HG03045 (cell line): ENCODE data around the gene OR1N2.
"Not testable (repeated sequence)": the region's sequence is repeated elsewhere in the genome, so short reads cannot be mapped to it uniquely, and the experiment has no call there.

Source experiments
- ATAC-seq: cut with Tn5 transposase; IDR thresholded peaks from one replicate; pipeline ENCODE4 v1.9.1; 2021; ENCODE audit warnings: mild to moderate bottlenecking, moderate library complexity; ENCODE audit not compliant: unreplicated experiment

Gene OR1N2

GRCh38 chr9:122552812-122553211 lies at the start of gene OR1N2:
TSS of gene OR1N2 (plus strand) at chr9:122553112. CDS start at chr9:122553212, 100 bp downstream.
- no peak for ATAC-seq

- ATAC-seq = no peak
Measured at GRCh38 chr9:122506964-122507363, 45.9 kb upstream of the OR1N2 start.

DNA sequence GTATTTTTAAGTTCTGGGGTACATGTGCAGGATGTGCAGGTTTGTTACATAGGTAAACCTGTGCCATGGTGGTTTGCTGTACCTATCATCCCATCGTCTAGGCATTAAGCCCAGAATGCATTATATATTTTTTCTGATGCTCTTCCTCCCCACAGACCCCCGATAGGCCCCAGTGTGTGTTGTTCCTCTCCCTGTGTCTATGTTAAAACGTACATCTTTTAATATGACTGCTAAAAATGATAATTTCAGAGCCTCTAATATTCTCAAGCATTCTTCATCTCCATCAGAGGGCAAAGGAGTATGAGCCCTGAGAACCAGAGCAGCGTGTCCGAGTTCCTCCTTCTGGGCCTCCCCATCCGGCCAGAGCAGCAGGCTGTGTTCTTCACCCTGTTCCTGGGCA lies 42.4 kb upstream of the OR1N2 start, which contains the start of gene OR1J2:
TSS of gene OR1J2 (plus strand) at position 301 of the 400 bp plus-strand sequence. CDS start at position 301, 0 bp downstream.
- ATAC-seq = no peak

DNA sequence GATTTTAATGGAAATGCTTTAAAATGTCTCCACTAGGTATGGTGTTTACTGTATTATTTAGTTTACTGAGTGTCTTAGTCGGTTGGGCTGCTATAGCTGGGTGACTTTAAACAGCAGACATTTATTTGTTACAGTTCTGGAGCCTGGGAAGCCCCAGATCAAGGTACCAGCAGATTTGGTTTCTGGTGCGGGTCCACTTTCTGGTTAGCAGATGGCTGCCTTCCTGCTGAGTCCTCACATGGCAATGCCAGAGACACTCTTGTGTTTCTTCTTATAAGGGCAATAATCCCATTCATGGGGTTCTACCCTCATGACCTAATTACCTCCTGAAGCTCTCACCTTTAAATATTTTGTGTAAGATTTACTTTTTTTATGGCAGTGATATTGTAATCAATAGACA lies 34.7 kb upstream of the OR1N2 start:
- ATAC-seq = no peak

DNA sequence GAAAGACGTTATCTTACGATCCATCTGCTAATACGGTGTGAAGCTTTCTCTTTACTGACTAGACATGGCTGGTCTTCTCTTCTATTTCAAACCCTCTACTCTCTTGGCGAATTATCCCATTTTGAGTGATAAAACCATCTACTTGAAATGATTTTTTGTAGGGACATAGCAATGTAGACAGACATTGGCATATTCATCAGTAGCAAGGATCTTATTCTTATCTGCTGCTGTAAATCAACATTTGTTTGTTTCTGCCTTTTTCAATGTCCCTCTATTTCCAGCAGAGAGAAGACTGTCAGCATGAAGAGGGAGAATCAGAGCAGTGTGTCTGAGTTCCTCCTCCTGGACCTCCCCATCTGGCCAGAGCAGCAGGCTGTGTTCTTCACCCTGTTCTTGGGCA lies 34.1 kb upstream of the OR1N2 start, which contains the start of gene OR1J4:
TSS of gene OR1J4 (plus strand) at position 301 of the 400 bp plus-strand sequence. CDS start at position 301, 0 bp downstream.
- no peak for ATAC-seq

GRCh38 chr9:122519376-122519775 lies 33.5 kb upstream of the OR1N2 start:
- no peak for ATAC-seq

- no peak for ATAC-seq
Measured at GRCh38 chr9:122526602-122527001, 26.3 kb upstream of the OR1N2 start.

DNA sequence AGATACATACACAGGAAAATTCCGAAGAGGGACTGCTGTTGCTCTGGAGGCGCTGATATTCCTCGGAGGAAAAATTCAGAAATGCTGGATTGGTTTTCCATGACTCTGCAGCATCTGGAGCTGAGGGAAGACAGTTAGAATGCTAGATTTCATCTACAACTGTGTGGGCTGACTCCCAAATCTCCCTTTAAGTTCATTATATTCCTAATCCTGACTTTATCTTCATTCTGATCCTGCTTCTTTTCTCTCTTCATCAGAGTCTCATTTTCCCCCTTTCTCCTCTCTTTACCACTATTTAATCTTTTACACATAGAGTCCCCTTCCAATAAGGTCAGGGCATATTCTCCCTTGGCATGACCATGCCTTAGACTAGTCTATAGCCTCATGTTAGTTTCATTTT lies 25.7 kb upstream of the OR1N2 start, which contains the start of gene OR1N1:
TSS of gene OR1N1 (minus strand) at position 101 of the 400 bp plus-strand sequence. CDS start at position 101, 0 bp downstream.
- ATAC-seq = no peak

DNA sequence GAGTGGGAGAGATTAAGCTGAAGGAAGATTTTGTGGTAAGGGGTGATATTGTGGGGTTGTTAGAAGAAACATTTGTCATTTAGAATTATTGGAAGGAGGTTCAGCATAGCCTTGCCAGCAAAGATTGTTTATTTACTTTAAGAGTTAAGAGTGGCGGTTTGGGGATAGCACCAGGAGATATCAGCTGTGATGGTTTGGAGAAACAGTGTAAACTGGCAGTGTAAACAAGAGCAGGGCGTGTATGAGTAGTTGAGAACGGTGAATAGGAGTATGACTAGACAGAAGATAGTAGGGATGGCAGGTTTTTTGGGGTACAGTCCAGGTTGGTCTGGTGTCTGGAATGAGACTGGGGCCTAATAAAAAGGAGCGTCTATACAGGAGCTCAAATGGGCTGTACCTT lies 21.8 kb upstream of the OR1N2 start:
- ATAC-seq = not testable (repeated sequence)

- ATAC-seq = no peak
Measured at GRCh38 chr9:122536134-122536533, 16.8 kb upstream of the OR1N2 start.

DNA sequence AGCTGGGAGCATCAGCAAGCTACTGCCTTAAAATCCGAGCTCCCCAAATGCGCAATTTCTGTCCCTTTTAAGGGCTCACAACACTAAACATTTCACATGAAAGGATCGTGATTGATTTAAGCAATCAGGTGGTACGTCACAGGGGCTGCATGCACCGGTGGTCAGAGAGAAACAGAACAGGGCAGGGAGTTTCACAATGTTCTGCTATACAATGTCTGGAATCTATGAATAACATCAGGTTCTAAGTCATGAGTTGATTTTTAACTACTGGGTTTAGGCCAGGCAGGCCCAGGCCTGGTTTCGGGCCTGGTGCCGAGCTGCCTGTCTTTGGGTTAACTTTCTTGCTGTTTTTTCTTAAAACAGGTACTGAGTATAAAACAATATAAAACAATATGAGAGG lies 15.8 kb upstream of the OR1N2 start:
- ATAC-seq = not testable (repeated sequence)

GRCh38 chr9:122538757-122539156 lies 14.2 kb upstream of the OR1N2 start:
- no peak for ATAC-seq

GRCh38 chr9:122546196-122546595 lies 6.7 kb upstream of the OR1N2 start:
- ATAC-seq = no peak

DNA sequence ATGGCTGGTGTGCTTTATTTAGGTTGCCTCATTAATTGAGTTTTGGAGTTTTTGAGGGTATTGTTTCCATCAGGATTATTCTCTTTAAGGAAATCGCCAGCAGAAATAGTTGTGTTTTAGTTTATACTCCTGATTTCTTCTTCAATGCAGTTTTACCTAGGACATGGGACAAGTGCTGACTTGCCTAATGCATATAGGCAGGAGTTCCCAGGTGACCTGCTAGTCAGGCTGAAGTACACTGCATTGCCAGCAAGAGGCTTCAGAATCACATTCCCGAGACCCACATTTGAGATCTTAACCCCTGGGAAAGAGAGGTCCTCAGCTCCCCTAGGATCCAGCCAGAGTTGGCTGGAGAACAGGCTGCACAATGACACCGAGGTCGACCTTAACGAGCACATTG lies 1.5 kb upstream of the OR1N2 start:
- ATAC-seq = no peak

DNA sequence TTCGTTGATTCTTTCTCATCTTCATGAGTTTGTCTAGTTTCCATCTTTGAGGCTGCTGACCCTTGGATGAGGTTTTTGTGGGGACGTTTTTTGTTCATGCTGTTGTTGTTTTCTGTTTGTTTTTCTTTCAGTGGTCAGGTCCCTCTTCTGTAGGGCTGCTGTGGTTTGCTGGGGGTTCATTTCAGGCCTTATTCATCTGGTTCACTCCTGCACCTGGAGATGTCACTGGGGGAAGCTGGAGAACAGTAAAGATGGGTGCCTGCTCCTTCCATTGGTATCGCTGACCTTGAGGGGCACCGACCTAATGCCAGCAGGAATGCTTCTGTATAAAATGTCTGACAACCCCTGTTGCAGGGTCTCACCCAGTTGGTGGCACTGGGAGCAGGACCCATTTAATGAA lies 8.5 kb downstream of the OR1N2 start:
- no peak for ATAC-seq

GRCh38 chr9:122562134-122562760 lies 9.3 kb downstream of the OR1N2 start:
- no peak for ATAC-seq

GRCh38 chr9:122567901-122568300 lies 15.0 kb downstream of the OR1N2 start:
- no peak for ATAC-seq

DNA sequence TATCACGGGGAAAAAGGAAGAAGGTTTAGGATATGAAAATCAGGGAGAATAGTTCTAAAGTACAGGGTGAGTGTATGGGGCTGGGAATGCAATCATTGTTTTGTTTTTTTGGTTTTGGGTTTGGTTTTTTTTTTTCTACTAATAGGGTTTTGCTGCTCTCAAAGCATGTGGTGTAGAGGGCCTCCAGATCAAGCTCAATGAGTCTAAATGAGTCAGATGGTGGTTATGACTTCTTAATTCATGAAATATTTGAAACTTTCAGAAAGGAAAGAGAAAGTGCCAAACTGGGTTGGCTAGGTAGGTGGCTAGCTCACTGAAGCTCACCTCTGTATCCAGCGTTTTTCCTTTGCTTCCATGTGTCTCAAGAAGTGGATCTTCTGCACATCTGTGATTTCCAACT lies 19.5 kb downstream of the OR1N2 start:
- no peak for ATAC-seq

DNA sequence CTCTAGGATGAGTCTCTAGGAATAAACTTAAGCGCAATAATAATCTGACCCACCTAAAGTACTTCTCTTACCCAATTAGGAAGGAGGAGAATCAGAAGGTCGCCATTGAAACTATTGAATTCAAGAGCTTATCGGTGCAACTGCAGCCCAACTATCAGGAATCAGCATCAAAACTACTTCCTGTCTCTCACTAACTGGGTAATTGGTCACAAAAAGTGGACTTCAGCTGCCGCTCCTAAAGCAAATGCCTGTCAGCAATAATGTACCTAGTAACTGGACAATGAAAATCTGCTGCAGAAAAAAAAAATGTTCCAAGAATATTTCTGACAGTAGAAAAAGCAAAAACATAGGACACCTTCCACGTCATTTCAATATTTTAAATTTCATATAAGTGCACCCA lies 27.0 kb downstream of the OR1N2 start:
- ATAC-seq = no peak

DNA sequence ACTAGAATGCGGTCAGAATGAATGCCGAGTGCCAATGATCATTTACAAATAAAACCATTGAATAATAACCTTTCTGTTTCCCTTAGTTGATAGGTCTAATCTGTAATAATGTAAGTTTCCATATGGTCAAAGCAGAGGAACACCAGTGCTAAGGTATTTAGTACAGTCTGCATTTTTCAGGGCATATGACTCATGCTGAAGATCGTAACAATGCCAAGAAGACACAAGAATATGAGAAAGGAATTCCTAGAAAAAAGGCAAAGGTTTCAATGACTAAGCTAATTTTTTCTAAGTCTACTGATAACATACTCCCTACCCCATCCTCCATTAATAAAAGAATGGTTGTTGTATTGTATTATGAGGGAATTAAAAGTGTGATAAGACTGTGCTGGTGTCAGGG lies 27.4 kb downstream of the OR1N2 start:
- no peak for ATAC-seq

DNA sequence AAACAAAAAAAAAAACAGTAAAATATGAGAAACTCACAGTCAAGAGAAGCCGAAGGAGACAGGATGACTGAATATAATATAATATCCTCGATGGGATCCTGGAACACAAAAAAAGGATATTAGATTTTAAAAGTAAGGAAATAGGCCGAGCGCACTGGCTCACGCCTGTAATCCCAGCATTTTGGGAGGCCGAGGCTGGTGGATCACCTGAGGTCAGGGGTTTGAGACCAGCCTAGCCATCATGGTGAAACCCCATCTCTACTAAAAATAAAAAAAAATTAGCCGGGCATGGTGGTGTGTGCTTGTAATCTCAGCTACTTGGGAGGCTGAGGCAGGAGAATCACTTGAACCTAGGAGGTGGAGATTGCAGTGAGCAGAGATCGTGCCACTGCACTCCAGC lies 30.4 kb downstream of the OR1N2 start, which contains the start of gene OR1L8:
TSS of gene OR1L8 (minus strand) at position 101 of the 400 bp plus-strand sequence. CDS start 14,907 bp downstream, outside the sequence.
- not testable (repeated sequence) for ATAC-seq
